Measurements from ENCODE around the gene PTPDC1. TPM values are rescaled to one million over a fixed set of nuclear protein-coding genes. Genes with fewer than 3 reads are reported as not detected.

Gene PTPDC1
- total and polyA plus RNA-seq, 9 of the 15 experiments (the other 6 are each of a cell fraction or from before 2014, with no cell fraction given) = 1.1 to 8.1 (median 5.7) TPM

- Histone ChIP-seq H3K36me3 (ENCODE audit: control insufficient read depth, insufficient read depth, low read length) (no peaks in the 10 kb centered on the region), H3K27ac (ENCODE audit: extremely low read depth, low read depth, low read length) (no peak overlapping the region), H3K4me1 (replicated peaks in 1 of 2; ENCODE audit: control insufficient read depth in 2 of 2, insufficient read depth in 2 of 2, low read length in 2 of 2) (peaks cover 8 to 22% of the 10 kb centered on the region in 2 experiments; a peak in 4 of 5 replicates), H3K9ac (ENCODE audit: insufficient read depth in 1 of 2, low read depth in 2 of 2, low read length in 2 of 2) (no peak overlapping the region), H3K4me3 (no peak overlapping the region), H3K79me2 (ENCODE audit: control insufficient read depth, insufficient read depth, low read length) (no peaks in the 10 kb centered on the region), H3K4me2 (ENCODE audit: insufficient read depth, low read length) (no peak overlapping the region), H2AFZ (ENCODE audit: low read depth, low read length) (no peak overlapping the region), H4K20me1 (replicated peaks; ENCODE audit: control insufficient read depth, insufficient read depth, low read length) (no peaks in the 10 kb centered on the region), H3K9me3 (replicated peaks; ENCODE audit: control insufficient read depth, insufficient read depth, low read depth, low read length) (no peaks in the 10 kb centered on the region), H3K27me3 (ENCODE audit: control insufficient read depth in 2 of 2, insufficient read depth in 2 of 2, low read length in 2 of 2) (no peaks in the 10 kb centered on the region), H3K9me1 (ENCODE audit: control insufficient read depth, insufficient read depth, low read length) (no peaks in the 10 kb centered on the region)
- DNase-seq (ENCODE audit: extremely low read depth in 1 of 4, low spot score in 3 of 4) (no peak), ATAC-seq (no peak), FAIRE-seq (no peak)
- BruUV-seq (replicated peaks) = no TSS peak
- ChIA-PET POLR2A (no interaction called here), CTCF (ENCODE audit: low intra/inter-chr PET ratio) (no interaction called here)
- intact Hi-C loops (cut with micrococcal nuclease) = loop anchor here (5.0 kb wide), 1 partner anchor 87 kb away; no protein-coding TSS in a partner anchor
- in situ Hi-C loops (cut with MboI) = no loop called here
- TF ChIP-seq NCOA6 (IDR thresholded peaks at IDR 0.05) = no peak
- TF ChIP-seq SREBF1 (IDR thresholded peaks at IDR 0.05; ENCODE audit: borderline replicate concordance, low read depth, low read length) = no peak
- no peak for TF ChIP-seq ZNF239 (CRISPR knock-in tag; IDR thresholded peaks at IDR 0.05)
- no peak for TF ChIP-seq BDP1 (IDR thresholded peaks at IDR 0.05; ENCODE audit: insufficient read depth, insufficient read length)
- no peak for TF ChIP-seq ZBTB1 (CRISPR knock-in tag; IDR thresholded peaks at IDR 0.05; ENCODE audit: borderline replicate concordance, low read depth)
- no peak for TF ChIP-seq FIP1L1 (IDR thresholded peaks at IDR 0.05; ENCODE audit: low read depth, low read length, poor library complexity, severe bottlenecking)
- TF ChIP-seq GTF2A2 (tag; IDR thresholded peaks at IDR 0.05) = no peak
- no peak for TF ChIP-seq TAF15 (IDR thresholded peaks at IDR 0.05; ENCODE audit: low read depth, low read length)
- TF ChIP-seq MED1 (CRISPR knock-in tag; IDR thresholded peaks at IDR 0.05; ENCODE audit: borderline replicate concordance) = no peak
- TF ChIP-seq MEF2A (IDR thresholded peaks at IDR 0.05; ENCODE audit: control insufficient read depth, low read depth, low read length) = no peak
- no peak for TF ChIP-seq BRCA1 (IDR thresholded peaks at IDR 0.05)
- no peak for TF ChIP-seq BRCA1 (CRISPR knock-in tag; IDR thresholded peaks at IDR 0.05)
- TF ChIP-seq DDX20 (tag; IDR thresholded peaks at IDR 0.05; ENCODE audit: low read depth) = no peak
- no peak for TF ChIP-seq SUPT5H (IDR thresholded peaks at IDR 0.05)
- TF ChIP-seq ZNF785 (CRISPR knock-in tag; IDR thresholded peaks at IDR 0.05) = no peak
- no peak for TF ChIP-seq MTA2 (IDR thresholded peaks at IDR 0.05; ENCODE audit: low read depth)
- TF ChIP-seq PYGO2 (tag; IDR thresholded peaks at IDR 0.05) = no peak
- TF ChIP-seq PRPF4 (IDR thresholded peaks at IDR 0.05; ENCODE audit: insufficient read depth, low read depth, low read length, poor library complexity, severe bottlenecking) = no peak
- TF ChIP-seq HNRNPH1 (optimal IDR thresholded peaks at IDR 0.05; ENCODE audit: low read depth, low read length) = no peak
- 77% methylated on average over 2 of the region's 2 CpGs for WGBS (ENCODE audit: insufficient coverage, low coverage, missing lambda C conversion rate)
Measured at GRCh38 chr9:94080249-94080648, 4.0 kb upstream of the PTPDC1 start.

Data from K562 (cell line).